SU-DHL-6 (cell line): ENCODE data around the gene OR2T27.

Source experiments
- CTCF ChIP-seq: fragments of 200-600 bp; sonication (generic); IDR thresholded peaks from one replicate; pipeline ENCODE4 v1.5.1; 2017; ENCODE audit warnings: antibody characterized with exemption, mild to moderate bottlenecking, low read length, moderate library complexity; ENCODE audit not compliant: insufficient read depth, poor library complexity, severe bottlenecking
- EZH2phosphoT487 ChIP-seq: fragments of 200-600 bp; sonication (generic), shearing (Covaris generic); conservative IDR thresholded peaks from 2 replicates; pipeline ENCODE4 v1.6.1; 2018; ENCODE audit warnings: mild to moderate bottlenecking, antibody characterized with exemption, low read length, moderate library complexity, mixed read lengths

GRCh38 chr1:248695451-248696132 lies 40.3 kb upstream of the OR2T27 start:
- TF ChIP-seq CTCF, result no peak
- TF ChIP-seq EZH2phosphoT487, result no peak
